BJ (cell line): ENCODE results near the gene NOD1. TPM values are rescaled to one million over a fixed set of nuclear protein-coding genes. Genes with fewer than 3 reads are reported as not detected.

Experiments used
- CTCF ChIA-PET: fragments of 350-600 bp; formaldehyde crosslinking; extraction: SDS; loops from one replicate; lab custom pipeline; 2021; ENCODE audit warnings: antibody characterized with exemption, inconsistent platforms; lab: Yijun Ruan, JAX
- POLR2A ChIA-PET: fragments of 300-600 bp; sonication (Branson Sonifier 250); formaldehyde crosslinking; extraction: SDS; loops from one replicate; lab custom pipeline; 2021; ENCODE audit warnings: antibody characterized with exemption; lab: Charles Lee
- DNase-seq: peaks from one replicate; pipeline ENCODE4 v3.0.0-alpha.2; 2011; ENCODE audit warnings: low read depth
- H3K27me3 ChIP-seq: 2 replicates; pipeline ENCODE4 v1.6.0; 2011; ENCODE audit warnings: low read length; ENCODE audit not compliant: control insufficient read depth, insufficient read depth
- H3K36me3 ChIP-seq: 2 replicates; pipeline ENCODE4 v1.5.1; 2011; ENCODE audit warnings: low read length; ENCODE audit not compliant: control insufficient read depth, insufficient read depth
- H3K4me3 ChIP-seq: 2 replicates; pipeline ENCODE4 v1.5.1; 2011; ENCODE audit warnings: low read depth, mild to moderate bottlenecking, control low read depth, low read length
- CTCF ChIP-seq: IDR thresholded peaks from 2 replicates; pipeline ENCODE4 v1.5.1; 2011; ENCODE audit warnings: low read depth, mild to moderate bottlenecking, control low read depth, inconsistent platforms, low read length, moderate library complexity; ENCODE audit not compliant: insufficient read depth
- polyA plus RNA-seq: library from polyadenylated mRNA; depleted of rRNA; stranded (reverse); fragments of >200 nt; gene quantifications from 2 replicates; pipeline ENCODE4 v1.2.3, GENCODE V29; 2011

Gene NOD1
- polyA plus RNA-seq, 1 experiment = 3.3 TPM

- CTCF ChIA-PET = interaction anchor here (0.9 to 1.6 kb wide), 6 partner anchors 10 to 98 kb away, joined by 3 to 5 read pairs (median 3); no protein-coding TSS in a partner anchor
- no peak for TF ChIP-seq CTCF
- POLR2A ChIA-PET = interaction anchor here (0.8 kb wide), 1 partner anchor 13 kb away, joined by 4 read pairs; no protein-coding TSS in a partner anchor
- Histone ChIP-seq H3K27me3 (no peaks in the 10 kb centered on the region), H3K36me3 (no peaks in the 10 kb centered on the region), H3K4me3 (no peak overlapping the region)
- no peak for DNase-seq
These were observed 13.4 kb downstream of the NOD1 start for GRCh38 chr7:30465046-30465810.

GRCh38 chr7:30464231-30464671 is 14.3 kb downstream of the NOD1 start:
- no peak for TF ChIP-seq CTCF
- CTCF ChIA-PET = interaction anchor here (1.6 kb wide), 1 partner anchor 13 kb away, joined by 5 read pairs; no protein-coding TSS in a partner anchor

GRCh38 chr7:30463405-30464145 is 15.0 kb downstream of the NOD1 start:
- no peaks in the 10 kb centered on the region for H3K27me3 ChIP-seq
- no peak overlapping the region for H3K4me3 ChIP-seq
- H3K36me3 ChIP-seq = no peaks in the 10 kb centered on the region
- ChIA-PET POLR2A (no interaction called here), CTCF (no interaction called here)
- no peak for DNase-seq
- TF ChIP-seq CTCF = no peak

More at GRCh38 chr7:30464231-30464671, 14.3 kb downstream of the NOD1 start:
- no peaks in the 10 kb centered on the region for H3K36me3 ChIP-seq
- no peak overlapping the region for H3K4me3 ChIP-seq
- no peaks in the 10 kb centered on the region for H3K27me3 ChIP-seq
- POLR2A ChIA-PET = no interaction called here
- DNase-seq = no peak

GRCh38 chr7:30462179-30462578 is 16.4 kb downstream of the NOD1 start:
- POLR2A ChIA-PET = no interaction called here
- CTCF ChIA-PET = no interaction called here
- no peak overlapping the region for H3K4me3 ChIP-seq
- TF ChIP-seq CTCF = no peak
- H3K36me3 ChIP-seq = no peaks in the 10 kb centered on the region
- DNase-seq = no peak
- no peaks in the 10 kb centered on the region for H3K27me3 ChIP-seq

GRCh38 chr7:30460246-30460633 is 18.3 kb downstream of the NOD1 start:
- no peaks in the 10 kb centered on the region for H3K27me3 ChIP-seq
- ChIA-PET POLR2A (interaction anchor here (1.3 kb wide), 1 partner anchor 11 kb away, joined by 4 read pairs; no protein-coding TSS in a partner anchor), CTCF (interaction anchor here (1.3 to 2.8 kb wide), 4 partner anchors 8 to 184 kb away, joined by 3 to 8 read pairs (median 7); no protein-coding TSS in a partner anchor)
- H3K36me3 ChIP-seq = no peaks in the 10 kb centered on the region
- DNase-seq = no peak
- no peak for TF ChIP-seq CTCF
- no peak overlapping the region for H3K4me3 ChIP-seq
